Measurements from ENCODE around the gene SHANK3.

SHANK3 gene

DNA sequence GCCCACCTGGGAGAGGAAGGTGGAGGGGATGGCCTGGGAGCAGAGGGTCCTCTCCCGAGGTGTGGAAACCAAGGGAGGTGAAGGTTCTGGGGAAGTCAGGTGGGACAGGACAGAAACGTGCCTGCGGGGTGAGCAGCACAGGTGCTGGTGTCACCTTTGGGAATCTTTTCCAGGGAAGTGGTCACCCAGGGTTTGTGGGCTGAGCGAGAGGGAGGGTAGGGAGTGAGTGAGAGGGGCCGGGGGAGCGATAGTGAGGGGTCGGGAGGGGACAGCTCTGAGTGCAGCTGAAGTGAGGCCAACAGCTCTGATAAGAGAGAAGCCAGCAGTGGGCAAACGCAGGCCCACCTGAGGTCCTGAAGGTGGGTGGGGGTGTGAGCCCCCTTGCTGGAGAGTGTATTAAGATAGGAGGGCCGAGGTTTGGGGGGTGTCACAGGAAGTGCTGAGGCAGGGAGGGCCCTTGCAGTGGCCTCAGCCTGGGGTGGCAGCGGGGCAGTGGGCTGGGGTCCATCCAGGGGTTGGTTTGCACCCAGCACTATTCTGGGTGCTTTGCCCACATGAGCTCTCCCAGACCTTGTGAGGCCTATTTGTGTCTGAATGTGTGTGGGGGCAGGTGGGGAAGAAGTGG, 1.6 kb upstream of the SHANK3 start:
- H3K27ac ChIP-seq, result no peak overlapping the region
- no peak for DNase-seq (ENCODE audit: low spot score)
- CTCF ChIA-PET, result no interaction called here
- POLR2A ChIA-PET (ENCODE audit: low non-redundant PET), result no interaction called here
- TF ChIP-seq CTCF (conservative IDR thresholded peaks at IDR 0.05; ENCODE audit: low read depth), result no peak

DNA sequence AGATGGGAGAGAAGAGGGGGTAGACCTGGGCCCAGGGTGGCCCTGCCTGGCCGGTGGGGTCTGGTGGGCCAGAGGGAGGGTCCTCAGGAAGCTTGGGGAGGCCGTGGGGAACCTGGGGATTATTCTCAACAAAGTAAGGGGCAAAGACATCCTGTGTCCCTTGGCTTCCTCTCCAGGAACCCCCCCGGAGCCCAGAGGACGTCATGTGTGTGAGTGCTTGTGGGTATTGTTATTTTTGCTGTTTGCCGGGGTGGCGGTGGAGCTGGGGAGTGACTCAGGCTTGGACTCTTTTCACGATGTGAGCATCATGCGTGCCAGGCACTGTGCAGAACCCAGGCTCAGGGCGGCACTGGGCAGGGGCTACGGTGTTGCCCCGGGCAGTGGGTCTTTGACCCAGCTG, 982 bp upstream of the SHANK3 start:
- ChIA-PET POLR2A (ENCODE audit: low non-redundant PET) (no interaction called here), CTCF (no interaction called here)
- no peak for DNase-seq (ENCODE audit: low spot score)
- TF ChIP-seq CTCF (conservative IDR thresholded peaks at IDR 0.05; ENCODE audit: low read depth), result no peak
- no peak overlapping the region for H3K27ac ChIP-seq

DNA sequence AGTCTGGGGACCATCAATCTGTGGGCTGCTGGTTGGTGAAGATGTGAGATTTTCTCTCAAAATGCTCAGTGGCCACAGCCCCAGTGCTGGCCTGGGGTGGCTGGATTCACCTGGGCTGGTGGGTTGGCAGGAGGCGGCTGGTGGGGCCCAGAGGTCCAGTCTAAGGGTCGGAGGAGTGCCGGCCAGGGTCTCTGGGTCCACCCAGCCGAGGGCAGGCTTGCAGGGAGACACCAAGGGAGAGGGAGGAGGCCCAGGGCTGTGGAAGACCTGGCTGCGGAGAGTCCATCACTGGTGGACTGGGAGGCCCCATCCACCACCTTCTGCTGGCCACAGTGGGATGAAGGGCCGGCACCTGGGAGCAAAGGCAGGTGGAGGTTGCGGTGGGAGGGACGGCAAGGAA, 582 bp upstream of the SHANK3 start:
- H3K27ac ChIP-seq, result no peak overlapping the region
- DNase-seq (ENCODE audit: low spot score), result no peak
- ChIA-PET CTCF (no interaction called here), POLR2A (ENCODE audit: low non-redundant PET) (no interaction called here)
- no peak for TF ChIP-seq CTCF (conservative IDR thresholded peaks at IDR 0.05; ENCODE audit: low read depth)

DNA sequence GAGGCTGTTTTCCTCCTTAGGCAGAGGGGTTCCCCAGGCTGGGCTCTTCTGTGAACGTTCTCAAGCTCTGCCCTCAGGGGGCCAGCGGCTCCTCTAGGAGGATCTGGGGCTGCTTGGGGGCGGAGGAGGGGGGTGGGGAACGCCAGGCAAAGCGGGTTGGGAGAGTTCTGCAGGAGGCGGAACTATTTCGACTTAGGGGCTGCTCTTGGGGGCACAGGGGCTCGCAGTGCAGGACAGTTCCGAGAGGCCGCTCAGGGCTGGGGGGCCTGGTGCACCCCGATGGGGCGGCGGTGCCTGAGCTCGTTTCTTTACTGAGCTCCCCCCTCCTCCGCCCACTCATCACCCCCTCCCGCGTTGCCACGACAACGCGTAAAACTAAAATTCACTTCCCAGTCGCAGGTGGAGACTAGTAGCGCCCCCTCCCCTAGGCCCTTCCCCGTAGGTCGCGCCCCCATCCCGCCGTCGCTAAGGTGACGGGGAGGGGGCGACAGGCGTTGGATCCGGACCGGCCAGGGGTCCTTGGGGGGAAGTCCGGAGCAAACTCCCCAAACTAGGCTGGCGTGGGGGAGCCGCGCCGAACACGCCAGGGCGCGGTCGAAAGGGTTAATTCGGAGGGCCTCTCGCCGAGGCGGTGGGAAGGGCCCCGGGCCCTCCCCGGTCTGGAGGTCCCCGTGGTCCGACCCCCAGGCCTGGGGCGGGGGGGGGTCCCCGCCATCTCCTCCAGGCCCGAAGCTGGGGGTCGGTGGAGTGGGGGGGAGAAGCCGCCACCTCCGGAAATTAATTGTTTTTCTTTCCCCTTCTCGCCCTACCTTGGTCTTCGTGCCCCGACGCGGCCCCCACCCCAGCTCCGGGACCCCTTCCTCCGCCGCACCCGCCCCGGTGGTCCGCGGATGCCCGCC, 857 bp downstream of the SHANK3 start:
- no peak for DNase-seq (ENCODE audit: low spot score)
- ChIA-PET POLR2A (ENCODE audit: low non-redundant PET) (no interaction called here), CTCF (interaction anchor here (0.7 kb wide), 1 partner anchor 27 kb away, joined by 3 read pairs; no protein-coding TSS in a partner anchor)
- H3K27ac ChIP-seq, result no peak overlapping the region
- TF ChIP-seq CTCF (conservative IDR thresholded peaks at IDR 0.05; ENCODE audit: low read depth), result no peak

DNA sequence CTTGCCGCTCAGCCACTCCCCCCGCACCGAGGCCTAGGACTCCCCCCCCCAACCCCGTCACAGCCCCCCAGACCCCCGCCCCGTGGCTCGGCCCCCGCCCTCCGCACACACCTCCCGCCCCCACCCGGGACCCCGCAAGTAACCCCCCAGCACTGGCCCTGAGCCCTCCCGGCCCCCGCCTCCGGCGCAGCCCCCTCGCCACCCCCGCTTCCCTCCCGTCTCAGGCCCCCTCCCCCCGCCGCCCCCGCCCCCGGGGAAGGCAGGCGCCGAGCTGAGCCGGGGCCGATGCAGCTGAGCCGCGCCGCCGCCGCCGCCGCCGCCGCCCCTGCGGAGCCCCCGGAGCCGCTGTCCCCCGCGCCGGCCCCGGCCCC, 1.5 kb downstream of the SHANK3 start:
- TF ChIP-seq CTCF (conservative IDR thresholded peaks at IDR 0.05; ENCODE audit: low read depth), result no peak
- DNase-seq (ENCODE audit: low spot score), result no peak
- H3K27ac ChIP-seq, result no peak overlapping the region
- ChIA-PET CTCF (interaction anchor here (0.7 kb wide), 1 partner anchor 26 kb away, joined by 3 read pairs; no protein-coding TSS in a partner anchor), POLR2A (ENCODE audit: low non-redundant PET) (no interaction called here)

GRCh38 chr22:50674606-50675552, 2.3 kb downstream of the SHANK3 start:
- CTCF ChIA-PET, result no interaction called here
- DNase-seq (ENCODE audit: low spot score), result peak; percentile 54
- H3K27ac ChIP-seq, result no peak overlapping the region
- POLR2A ChIA-PET (ENCODE audit: low non-redundant PET), result no interaction called here
- TF ChIP-seq CTCF (conservative IDR thresholded peaks at IDR 0.05; ENCODE audit: low read depth), result no peak

Measured in RWPE1 (cell line).